Measurements from ENCODE around the gene NLGN1.

The NLGN1 gene

GRCh38 chr3:173681188-173681678 lies 283.7 kb downstream of the NLGN1 start:
- Histone ChIP-seq H3K9me3 (ENCODE audit: low read length) (no peaks in the 10 kb centered on the region), H3F3A (ENCODE audit: insufficient read depth, low read length) (no peaks in the 10 kb centered on the region), H3K9ac (ENCODE audit: low read length) (no peak overlapping the region), H3K9me2 (ENCODE audit: low read depth, low read length) (no peaks in the 10 kb centered on the region), H3K4me1 (ENCODE audit: insufficient read depth, low read length, severe bottlenecking) (no peaks in the 10 kb centered on the region), H3K27me3 (ENCODE audit: insufficient read depth, low read length) (no peaks in the 10 kb centered on the region), H3K27ac (ENCODE audit: low read depth, low read length, poor library complexity, severe bottlenecking) (no peak overlapping the region), H4K20me1 (ENCODE audit: insufficient read depth, low read length) (no peaks in the 10 kb centered on the region), H3K4me2 (ENCODE audit: low read length) (no peak overlapping the region), H3K36me3 (ENCODE audit: insufficient read depth, low read length) (no peaks in the 10 kb centered on the region), H3K79me2 (ENCODE audit: insufficient read depth, low read length) (no peaks in the 10 kb centered on the region), H2AFZ (ENCODE audit: low read length) (no peak overlapping the region), H3K4me3 (ENCODE audit: low read depth, low read length, poor library complexity, severe bottlenecking) (no peak overlapping the region)
- TF ChIP-seq EZH2 (IDR thresholded peaks at IDR 0.05; ENCODE audit: borderline replicate concordance, low read length), result no peak
- TF ChIP-seq CTCF (IDR thresholded peaks at IDR 0.05; ENCODE audit: low read length), result no peak

GRCh38 chr3:173685456-173685855 lies 287.9 kb downstream of the NLGN1 start:
- no peak overlapping the region for H3K27ac ChIP-seq (ENCODE audit: low read depth, low read length, poor library complexity, severe bottlenecking)
- no peak overlapping the region for H2AFZ ChIP-seq (ENCODE audit: low read length)
- H3K4me1 ChIP-seq (ENCODE audit: insufficient read depth, low read length, severe bottlenecking), result no peaks in the 10 kb centered on the region
- no peaks in the 10 kb centered on the region for H3K36me3 ChIP-seq (ENCODE audit: insufficient read depth, low read length)
- no peaks in the 10 kb centered on the region for H3K27me3 ChIP-seq (ENCODE audit: insufficient read depth, low read length)
- H3K79me2 ChIP-seq (ENCODE audit: insufficient read depth, low read length), result no peaks in the 10 kb centered on the region
- H3K9me2 ChIP-seq (ENCODE audit: low read depth, low read length), result no peaks in the 10 kb centered on the region
- no peak overlapping the region for H3K4me3 ChIP-seq (ENCODE audit: low read depth, low read length, poor library complexity, severe bottlenecking)
- no peak for TF ChIP-seq EZH2 (IDR thresholded peaks at IDR 0.05; ENCODE audit: borderline replicate concordance, low read length)
- TF ChIP-seq CTCF (IDR thresholded peaks at IDR 0.05; ENCODE audit: low read length), result no peak
- H3F3A ChIP-seq (ENCODE audit: insufficient read depth, low read length), result no peaks in the 10 kb centered on the region
- H3K4me2 ChIP-seq (ENCODE audit: low read length), result no peak overlapping the region
- no peaks in the 10 kb centered on the region for H4K20me1 ChIP-seq (ENCODE audit: insufficient read depth, low read length)
- H3K9me3 ChIP-seq (ENCODE audit: low read length), result no peaks in the 10 kb centered on the region
- H3K9ac ChIP-seq (ENCODE audit: low read length), result no peak overlapping the region

- H4K20me1 ChIP-seq (ENCODE audit: insufficient read depth, low read length), result no peaks in the 10 kb centered on the region
- H3K36me3 ChIP-seq (ENCODE audit: insufficient read depth, low read length), result no peaks in the 10 kb centered on the region
- no peaks in the 10 kb centered on the region for H3K4me1 ChIP-seq (ENCODE audit: insufficient read depth, low read length, severe bottlenecking)
- no peaks in the 10 kb centered on the region for H3F3A ChIP-seq (ENCODE audit: insufficient read depth, low read length)
- no peak overlapping the region for H3K4me2 ChIP-seq (ENCODE audit: low read length)
- H2AFZ ChIP-seq (ENCODE audit: low read length), result no peak overlapping the region
- no peak overlapping the region for H3K9ac ChIP-seq (ENCODE audit: low read length)
- H3K27me3 ChIP-seq (ENCODE audit: insufficient read depth, low read length), result no peaks in the 10 kb centered on the region
- TF ChIP-seq EZH2 (IDR thresholded peaks at IDR 0.05; ENCODE audit: borderline replicate concordance, low read length) (no peak), CTCF (IDR thresholded peaks at IDR 0.05; ENCODE audit: low read length) (no peak)
- no peaks in the 10 kb centered on the region for H3K9me2 ChIP-seq (ENCODE audit: low read depth, low read length)
- no peaks in the 10 kb centered on the region for H3K79me2 ChIP-seq (ENCODE audit: insufficient read depth, low read length)
- no peaks in the 10 kb centered on the region for H3K9me3 ChIP-seq (ENCODE audit: low read length)
- no peak overlapping the region for H3K4me3 ChIP-seq (ENCODE audit: low read depth, low read length, poor library complexity, severe bottlenecking)
- H3K27ac ChIP-seq (ENCODE audit: low read depth, low read length, poor library complexity, severe bottlenecking), result no peak overlapping the region
Observed at GRCh38 chr3:173688216-173688842, 290.8 kb downstream of the NLGN1 start.

Data from OCI-LY1 (cell line).